Mesodermal cell (in vitro differentiated cells): ENCODE data around the gene PRDX2.

Source experiments
- H3K27ac ChIP-seq: 2 replicates; pipeline ENCODE4 v1.7.0; 2013; ENCODE audit warnings: mild to moderate bottlenecking, low read depth, low read length, moderate library complexity; ENCODE audit not compliant: severe bottlenecking
- H3K36me3 ChIP-seq: 2 replicates; pipeline ENCODE4 v1.7.1; 2013; ENCODE audit warnings: mild to moderate bottlenecking, low read length, moderate library complexity; ENCODE audit not compliant: control insufficient read depth, insufficient read depth
- H3K4me1 ChIP-seq: one replicate; pipeline ENCODE4 v1.7.1; 2013; ENCODE audit warnings: mild to moderate bottlenecking, low read length; ENCODE audit not compliant: insufficient read depth, control insufficient read depth, poor library complexity, severe bottlenecking
- H3K4me3 ChIP-seq: 2 replicates; pipeline ENCODE4 v1.7.0; 2013; ENCODE audit warnings: low read length, control low read depth, mild to moderate bottlenecking; ENCODE audit not compliant: insufficient read depth, poor library complexity, severe bottlenecking; ENCODE audit errors: extremely low read depth
- H3K9me3 ChIP-seq: 2 replicates; pipeline ENCODE4 v1.7.1; 2013; ENCODE audit warnings: mild to moderate bottlenecking, low read length, moderate library complexity; ENCODE audit not compliant: control insufficient read depth
- WGBS, 2 experiments: methylation state at CpG; one replicate each; pipeline ENCODE4 v1.1.5; 2013; ENCODE audit warnings: missing lambda C conversion rate in 2 of 2; ENCODE audit not compliant: insufficient coverage in 2 of 2; 5-methylcytosine and 5-hydroxymethylcytosine counted together

The PRDX2 gene

GRCh38 chr19:12784871-12785430 is 16.6 kb downstream of the PRDX2 start:
- WGBS, 2 experiments: 89 to 95% methylated on average over 5 of the region's 5 CpGs
- no peaks in the 10 kb centered on the region for H3K36me3 ChIP-seq
- no peak overlapping the region for H3K4me3 ChIP-seq
- peaks cover 49% of the 10 kb centered on the region for H3K4me1 ChIP-seq
- no peaks in the 10 kb centered on the region for H3K9me3 ChIP-seq
- peak overlapping the region; percentile 93 for H3K27ac ChIP-seq

- WGBS, 2 experiments: 94 to 98% methylated on average over 7 to 9 of the region's 10 CpGs
- Histone ChIP-seq H3K4me3 (no peak overlapping the region), H3K27ac (peak overlapping the region; percentile 93), H3K9me3 (no peaks in the 10 kb centered on the region), H3K4me1 (peaks cover 52% of the 10 kb centered on the region), H3K36me3 (no peaks in the 10 kb centered on the region)
Measured at GRCh38 chr19:12784394-12784870, 17.2 kb downstream of the PRDX2 start.

DNA sequence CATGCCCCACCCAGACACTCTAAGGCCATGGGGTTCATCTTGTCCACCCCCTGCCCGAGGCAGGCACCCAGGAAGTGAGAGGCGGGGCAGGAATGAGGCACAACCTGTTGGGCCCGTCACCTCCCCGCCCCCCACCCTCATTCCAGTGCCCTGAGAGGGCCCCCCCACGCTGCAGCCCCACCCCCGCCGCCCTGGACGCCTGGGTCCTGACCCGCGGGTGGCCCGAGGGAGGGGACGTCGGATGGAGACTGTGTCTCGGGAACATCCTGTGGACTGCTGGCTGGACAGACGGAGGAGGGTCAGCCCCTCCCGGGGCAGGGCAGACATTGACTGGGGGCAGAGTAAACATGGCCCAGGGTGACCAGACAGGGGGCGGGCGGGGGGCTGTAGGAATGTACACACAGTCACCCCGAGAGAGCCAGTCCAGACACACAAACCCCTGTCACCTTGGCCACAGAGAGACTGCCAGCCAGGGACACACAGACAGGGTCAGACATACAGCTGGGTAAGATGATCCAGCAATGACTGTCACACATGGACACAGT is 17.7 kb downstream of the PRDX2 start:
- Histone ChIP-seq H3K9me3 (no peaks in the 10 kb centered on the region), H3K4me1 (peaks cover 52% of the 10 kb centered on the region), H3K4me3 (no peak overlapping the region), H3K36me3 (no peaks in the 10 kb centered on the region), H3K27ac (peak overlapping the region; percentile 93)
- 40 to 63% methylated on average over 9 to 11 of the region's 19 CpGs for WGBS, 2 experiments

DNA sequence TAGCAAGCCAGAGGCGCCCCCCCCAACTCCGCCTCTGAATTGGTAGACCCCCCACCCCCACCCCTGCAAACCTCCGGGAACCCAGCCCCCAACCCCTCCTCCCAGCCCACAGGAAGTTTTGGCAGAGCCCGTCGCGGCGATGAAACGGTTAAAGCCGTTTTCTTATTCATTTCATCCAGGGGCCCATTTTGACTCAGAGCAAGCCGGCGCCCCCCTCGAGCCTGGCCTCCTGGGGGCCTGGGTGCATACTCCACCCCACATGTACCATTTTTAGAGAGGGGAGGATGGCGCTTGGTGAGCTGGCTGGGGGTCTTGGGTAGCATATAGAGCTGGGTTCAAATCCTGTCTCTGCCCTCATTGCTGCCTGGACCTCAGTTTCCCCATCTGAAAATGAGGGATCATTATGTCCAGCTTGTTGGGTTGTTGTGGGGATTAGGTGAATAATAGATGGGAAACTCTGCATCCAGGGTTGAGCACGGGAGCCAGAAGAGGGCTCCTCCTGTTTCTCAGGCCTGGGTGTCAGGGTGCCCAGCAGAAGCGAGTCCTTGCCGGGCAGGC is 18.2 kb downstream of the PRDX2 start:
- peak overlapping the region; percentile 93 for H3K27ac ChIP-seq
- H3K4me1 ChIP-seq: peaks cover 52% of the 10 kb centered on the region
- H3K36me3 ChIP-seq: no peaks in the 10 kb centered on the region
- WGBS, 2 experiments: 34 to 54% methylated on average over 4 to 8 of the region's 16 CpGs
- no peaks in the 10 kb centered on the region for H3K9me3 ChIP-seq
- H3K4me3 ChIP-seq: peak overlapping the region; percentile 34

GRCh38 chr19:12782424-12783290 is 18.9 kb downstream of the PRDX2 start:
- H3K36me3 ChIP-seq: no peaks in the 10 kb centered on the region
- H3K9me3 ChIP-seq: no peaks in the 10 kb centered on the region
- H3K4me1 ChIP-seq: peaks cover 49% of the 10 kb centered on the region
- peak overlapping the region; percentile 93 for H3K27ac ChIP-seq
- 3 to 4% methylated on average over 59 to 60 of the region's 88 CpGs for WGBS, 2 experiments
- peak overlapping the region; percentile 34 for H3K4me3 ChIP-seq

GRCh38 chr19:12782174-12782423 is 19.5 kb downstream of the PRDX2 start:
- peak overlapping the region; percentile 34 for H3K4me3 ChIP-seq
- 65 to 86% methylated on average over 8 to 12 of the region's 12 CpGs for WGBS, 2 experiments
- no peaks in the 10 kb centered on the region for H3K36me3 ChIP-seq
- peak overlapping the region; percentile 93 for H3K27ac ChIP-seq
- H3K9me3 ChIP-seq: no peaks in the 10 kb centered on the region
- peaks cover 52% of the 10 kb centered on the region for H3K4me1 ChIP-seq

GRCh38 chr19:12779162-12779993 is 22.2 kb downstream of the PRDX2 start:
- Histone ChIP-seq H3K27ac (peak overlapping the region; percentile 88), H3K4me1 (peaks cover 31% of the 10 kb centered on the region)
- WGBS, 2 experiments: 78% methylated on average over 10 to 15 of the region's 15 CpGs

GRCh38 chr19:12778905-12779161 is 22.8 kb downstream of the PRDX2 start:
- peaks cover 7% of the 10 kb centered on the region for H3K36me3 ChIP-seq
- peaks cover 26% of the 10 kb centered on the region for H3K4me1 ChIP-seq
- WGBS, 2 experiments: 24 to 32% methylated on average over 6 of the region's 6 CpGs
- no peaks in the 10 kb centered on the region for H3K9me3 ChIP-seq
- peak overlapping the region; percentile 57 for H3K4me3 ChIP-seq
- H3K27ac ChIP-seq: peak overlapping the region; percentile 88

More at GRCh38 chr19:12779162-12779993, 22.2 kb downstream of the PRDX2 start:
- Histone ChIP-seq H3K4me3 (no peak overlapping the region), H3K9me3 (no peaks in the 10 kb centered on the region), H3K36me3 (peaks cover 3% of the 10 kb centered on the region)

DNA sequence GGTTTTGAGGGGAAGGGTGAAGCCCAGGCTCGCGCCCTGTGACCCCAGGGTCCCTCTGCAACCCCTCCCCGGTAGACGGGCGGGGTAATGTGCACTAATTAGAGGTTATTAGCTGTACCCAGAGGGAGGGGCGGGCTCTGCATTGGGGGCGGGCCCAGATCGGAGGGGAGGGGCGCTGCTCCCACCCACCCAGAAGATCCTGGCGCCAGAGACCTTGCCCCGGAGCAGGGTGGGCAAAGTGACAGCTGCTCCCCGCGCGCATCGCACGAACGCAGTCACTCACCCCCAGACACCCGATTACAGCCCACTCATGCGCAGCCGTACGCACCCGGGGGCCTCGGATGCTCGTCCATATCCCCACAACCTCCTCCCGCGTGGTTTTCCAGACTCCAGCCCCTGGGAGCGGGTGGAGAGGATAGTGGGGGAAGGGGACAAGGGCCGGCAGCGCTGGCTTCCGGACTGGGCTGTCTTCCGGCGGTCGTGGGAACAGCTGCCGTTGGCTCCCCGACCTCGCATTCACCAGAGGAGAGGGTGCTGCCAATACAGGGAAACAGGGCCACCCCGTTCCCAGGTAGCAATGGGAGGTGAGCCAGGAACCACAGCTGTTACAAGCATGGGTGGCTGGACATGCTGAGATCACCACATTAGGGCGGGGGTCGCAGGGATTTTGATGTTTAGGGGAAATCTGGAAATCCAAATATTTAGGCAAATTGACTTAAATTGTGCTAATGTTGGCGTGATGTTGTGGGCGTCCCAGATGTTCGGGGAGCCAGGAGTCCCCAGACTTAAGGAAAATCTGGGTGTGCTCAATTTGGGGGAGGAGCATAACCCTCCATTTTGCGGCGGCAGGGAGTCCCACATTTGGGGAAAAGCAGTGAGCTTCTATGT is 23.3 kb downstream of the PRDX2 start:
- Histone ChIP-seq H3K4me3 (peak overlapping the region; percentile 57), H3K4me1 (peaks cover 24% of the 10 kb centered on the region), H3K27ac (peak overlapping the region; percentile 88), H3K9me3 (no peaks in the 10 kb centered on the region), H3K36me3 (peaks cover 7% of the 10 kb centered on the region)
- 4 to 6% methylated on average over 29 to 32 of the region's 44 CpGs for WGBS, 2 experiments
